Ishikawa (cell line): ENCODE results near the gene JMY.

ENCODE experiments used
- CEBPB ChIP-seq: IDR thresholded peaks from 2 replicates; pipeline ENCODE4 v1.6.1; 2012
- CREB1 ChIP-seq: IDR thresholded peaks from 2 replicates; pipeline ENCODE4 v1.6.1; 2012; ENCODE audit warnings: low read depth
- EGR1 ChIP-seq: IDR thresholded peaks from 2 replicates; pipeline ENCODE4 v1.6.1; 2012
- EP300 ChIP-seq: IDR thresholded peaks from 2 replicates; pipeline ENCODE4 v1.6.1; 2012; ENCODE audit warnings: borderline replicate concordance
- FOXM1 ChIP-seq: IDR thresholded peaks from 2 replicates; pipeline ENCODE4 v1.6.1; 2012; ENCODE audit warnings: low read depth, borderline replicate concordance
- MAX ChIP-seq: IDR thresholded peaks from 2 replicates; pipeline ENCODE4 v1.6.1; 2012
- NFIC ChIP-seq: IDR thresholded peaks from 2 replicates; pipeline ENCODE4 v1.6.1; 2012
- RAD21 ChIP-seq: IDR thresholded peaks from 2 replicates; pipeline ENCODE4 v1.6.1; 2012; ENCODE audit warnings: low read depth
- REST ChIP-seq: IDR thresholded peaks from 2 replicates; pipeline ENCODE4 v1.6.1; 2012; ENCODE audit warnings: low read depth, mild to moderate bottlenecking
- TAF1 ChIP-seq: IDR thresholded peaks from 2 replicates; pipeline ENCODE4 v1.6.1; 2012; ENCODE audit warnings: low read depth, mild to moderate bottlenecking
- TCF12 ChIP-seq: IDR thresholded peaks from 2 replicates; pipeline ENCODE4 v1.6.1; 2012; ENCODE audit warnings: low read depth
- TEAD4 ChIP-seq: IDR thresholded peaks from 2 replicates; pipeline ENCODE4 v1.6.1; 2012
- USF1 ChIP-seq: IDR thresholded peaks from 2 replicates; pipeline ENCODE4 v1.6.1; 2012
- YY1 ChIP-seq: IDR thresholded peaks from 2 replicates; pipeline ENCODE4 v1.6.1; 2012; ENCODE audit warnings: low read depth
- ZBTB7A ChIP-seq: IDR thresholded peaks from 2 replicates; pipeline ENCODE4 v1.6.1; 2012; ENCODE audit warnings: low read depth

JMY gene

GRCh38 chr5:79305706-79306105 lies 69.8 kb downstream of the JMY start:
- TF ChIP-seq TCF12 (no peak), ZBTB7A (no peak), RAD21 (no peak), YY1 (no peak), CREB1 (no peak), REST (no peak), MAX (no peak), EGR1 (no peak), NFIC (no peak), USF1 (no peak), CEBPB (no peak), FOXM1 (no peak), EP300 (no peak), TAF1 (no peak)

- TF ChIP-seq TEAD4 (no peak), CREB1 (no peak), EP300 (no peak), TAF1 (no peak), REST (no peak)
Measured at GRCh38 chr5:79318935-79319614, 83.1 kb downstream of the JMY start.

GRCh38 chr5:79329453-79329852 lies 93.5 kb downstream of the JMY start:
- no peak for TF ChIP-seq TCF12
- no peak for TF ChIP-seq TAF1
- no peak for TF ChIP-seq ZBTB7A
- TF ChIP-seq REST = no peak
- TF ChIP-seq USF1 = no peak
- no peak for TF ChIP-seq FOXM1
- no peak for TF ChIP-seq TEAD4
- no peak for TF ChIP-seq RAD21
- no peak for TF ChIP-seq MAX

- TF ChIP-seq CEBPB (peak; percentile 46; the same call in 1 of the 2 replicates), RAD21 (no peak)
Measured at GRCh38 chr5:79330071-79330470, 94.1 kb downstream of the JMY start.

- no peak for TF ChIP-seq CEBPB
- peak; percentile 34; the same call in 1 of the 2 replicates for TF ChIP-seq ZBTB7A
Measured at GRCh38 chr5:79333852-79334557, 98.1 kb downstream of the JMY start.
